Measurements from ENCODE around the gene MAP3K7CL.

The MAP3K7CL gene

GRCh38 chr21:29104239-29104708, 26.2 kb upstream of the MAP3K7CL start:
- TF ChIP-seq TCF12 (IDR thresholded peaks at IDR 0.05; ENCODE audit: low read depth) (no peak), YY1 (IDR thresholded peaks at IDR 0.05; ENCODE audit: low read depth) (no peak), RAD21 (IDR thresholded peaks at IDR 0.05; ENCODE audit: low read depth) (no peak), ZBTB7A (IDR thresholded peaks at IDR 0.05; ENCODE audit: low read depth) (no peak), EGR1 (IDR thresholded peaks at IDR 0.05) (no peak), TEAD4 (IDR thresholded peaks at IDR 0.05) (no peak), CREB1 (IDR thresholded peaks at IDR 0.05; ENCODE audit: low read depth) (no peak), TAF1 (IDR thresholded peaks at IDR 0.05; ENCODE audit: low read depth) (no peak), FOXM1 (IDR thresholded peaks at IDR 0.05; ENCODE audit: borderline replicate concordance, low read depth) (no peak), MAX (IDR thresholded peaks at IDR 0.05) (no peak), REST (IDR thresholded peaks at IDR 0.05; ENCODE audit: low read depth) (no peak), EP300 (IDR thresholded peaks at IDR 0.05; ENCODE audit: borderline replicate concordance) (no peak), NFIC (IDR thresholded peaks at IDR 0.05) (no peak), CEBPB (IDR thresholded peaks at IDR 0.05) (no peak), USF1 (IDR thresholded peaks at IDR 0.05) (no peak)

GRCh38 chr21:29105218-29105617, 25.2 kb upstream of the MAP3K7CL start:
- TF ChIP-seq MAX (IDR thresholded peaks at IDR 0.05) (no peak), EGR1 (IDR thresholded peaks at IDR 0.05) (no peak), TEAD4 (IDR thresholded peaks at IDR 0.05) (no peak), TAF1 (IDR thresholded peaks at IDR 0.05; ENCODE audit: low read depth) (no peak), NFIC (IDR thresholded peaks at IDR 0.05) (no peak), USF1 (IDR thresholded peaks at IDR 0.05) (no peak), CEBPB (IDR thresholded peaks at IDR 0.05) (no peak), EP300 (IDR thresholded peaks at IDR 0.05; ENCODE audit: borderline replicate concordance) (no peak), YY1 (IDR thresholded peaks at IDR 0.05; ENCODE audit: low read depth) (no peak), TCF12 (IDR thresholded peaks at IDR 0.05; ENCODE audit: low read depth) (no peak), REST (IDR thresholded peaks at IDR 0.05; ENCODE audit: low read depth) (no peak), RAD21 (IDR thresholded peaks at IDR 0.05; ENCODE audit: low read depth) (no peak), FOXM1 (IDR thresholded peaks at IDR 0.05; ENCODE audit: borderline replicate concordance, low read depth) (no peak), ZBTB7A (IDR thresholded peaks at IDR 0.05; ENCODE audit: low read depth) (no peak), CREB1 (IDR thresholded peaks at IDR 0.05; ENCODE audit: low read depth) (no peak)

- TF ChIP-seq FOXM1 (IDR thresholded peaks at IDR 0.05; ENCODE audit: borderline replicate concordance, low read depth) (no peak), NFIC (IDR thresholded peaks at IDR 0.05) (0 out of 2 replicates have a peak, but pooled peaks have one; percentile 31), USF1 (IDR thresholded peaks at IDR 0.05) (no peak), TEAD4 (IDR thresholded peaks at IDR 0.05) (peak; percentile 43; the same call in 1 of the 2 replicates), EP300 (IDR thresholded peaks at IDR 0.05; ENCODE audit: borderline replicate concordance) (peak; percentile 64; the same call in 1 of the 2 replicates), TCF12 (IDR thresholded peaks at IDR 0.05; ENCODE audit: low read depth) (peak; percentile 72)
Measured at GRCh38 chr21:29114765-29115500, 15.5 kb upstream of the MAP3K7CL start.

GRCh38 chr21:29115899-29116298, 14.5 kb upstream of the MAP3K7CL start:
- TF ChIP-seq TAF1 (IDR thresholded peaks at IDR 0.05; ENCODE audit: low read depth) (no peak), NFIC (IDR thresholded peaks at IDR 0.05) (no peak), ZBTB7A (IDR thresholded peaks at IDR 0.05; ENCODE audit: low read depth) (no peak), TCF12 (IDR thresholded peaks at IDR 0.05; ENCODE audit: low read depth) (no peak), EP300 (IDR thresholded peaks at IDR 0.05; ENCODE audit: borderline replicate concordance) (no peak), CEBPB (IDR thresholded peaks at IDR 0.05) (no peak), YY1 (IDR thresholded peaks at IDR 0.05; ENCODE audit: low read depth) (no peak), RAD21 (IDR thresholded peaks at IDR 0.05; ENCODE audit: low read depth) (no peak)

- TF ChIP-seq TEAD4 (IDR thresholded peaks at IDR 0.05) (no peak), ZBTB7A (IDR thresholded peaks at IDR 0.05; ENCODE audit: low read depth) (no peak), REST (IDR thresholded peaks at IDR 0.05; ENCODE audit: low read depth) (no peak), CREB1 (IDR thresholded peaks at IDR 0.05; ENCODE audit: low read depth) (no peak), TCF12 (IDR thresholded peaks at IDR 0.05; ENCODE audit: low read depth) (no peak), MAX (IDR thresholded peaks at IDR 0.05) (no peak), RAD21 (IDR thresholded peaks at IDR 0.05; ENCODE audit: low read depth) (no peak), EP300 (IDR thresholded peaks at IDR 0.05; ENCODE audit: borderline replicate concordance) (no peak), TAF1 (IDR thresholded peaks at IDR 0.05; ENCODE audit: low read depth) (no peak), YY1 (IDR thresholded peaks at IDR 0.05; ENCODE audit: low read depth) (no peak), EGR1 (IDR thresholded peaks at IDR 0.05) (no peak), CEBPB (IDR thresholded peaks at IDR 0.05) (no peak), USF1 (IDR thresholded peaks at IDR 0.05) (no peak), NFIC (IDR thresholded peaks at IDR 0.05) (no peak), FOXM1 (IDR thresholded peaks at IDR 0.05; ENCODE audit: borderline replicate concordance, low read depth) (no peak)
Measured at GRCh38 chr21:29117372-29117955, 13.0 kb upstream of the MAP3K7CL start.

All from Ishikawa (cell line).